NT2/D1 (cell line): ENCODE data around the gene NTN3.

ENCODE experiments used
- DNase-seq: peaks from one replicate; pipeline ENCODE4 v3.0.0-alpha.2; 2011; ENCODE audit warnings: low read depth, low spot score
- H3K27me3 ChIP-seq: 2 replicates; pipeline ENCODE4 v1.6.0; 2011; ENCODE audit warnings: mild to moderate bottlenecking; ENCODE audit not compliant: insufficient read length, insufficient read depth
- H3K36me3 ChIP-seq: 2 replicates; pipeline ENCODE4 v1.6.1; 2011; ENCODE audit warnings: mild to moderate bottlenecking, low read length, mixed read lengths; ENCODE audit not compliant: insufficient read depth, insufficient read length
- H3K4me1 ChIP-seq: 2 replicates; pipeline ENCODE4 v1.5.1; 2011; ENCODE audit not compliant: insufficient read depth, insufficient read length
- H3K4me3 ChIP-seq: 2 replicates; pipeline ENCODE4 v1.5.1; 2011; ENCODE audit warnings: low read depth; ENCODE audit not compliant: insufficient read length
- H3K9ac ChIP-seq: 2 replicates; pipeline ENCODE4 v1.6.0; 2011; ENCODE audit warnings: low read depth; ENCODE audit not compliant: insufficient read length
- H3K9me3 ChIP-seq: 2 replicates; pipeline ENCODE4 v1.5.1; 2011; ENCODE audit warnings: mild to moderate bottlenecking, low read length; ENCODE audit not compliant: insufficient read depth
- SUZ12 ChIP-seq: IDR thresholded peaks from 2 replicates; pipeline ENCODE4 v1.6.1; 2011; ENCODE audit not compliant: insufficient read length, insufficient read depth; ENCODE audit errors: extremely low read depth
- YY1 ChIP-seq: IDR thresholded peaks from 2 replicates; pipeline ENCODE4 v1.6.1; 2011; ENCODE audit not compliant: insufficient read length, insufficient read depth
- ZNF274 ChIP-seq: IDR thresholded peaks from 2 replicates; pipeline ENCODE4 v1.6.1; 2011; ENCODE audit warnings: mild to moderate bottlenecking, low read depth, low read length

The NTN3 gene

GRCh38 chr16:2443555-2443954 lies 27.5 kb upstream of the NTN3 start:
- Histone ChIP-seq H3K4me3 (no peak overlapping the region), H3K27me3 (no peaks in the 10 kb centered on the region), H3K4me1 (peaks cover 3% of the 10 kb centered on the region), H3K9me3 (no peaks in the 10 kb centered on the region), H3K36me3 (peaks cover 75% of the 10 kb centered on the region), H3K9ac (peak overlapping the region; percentile 21)
- no peak for DNase-seq
- TF ChIP-seq SUZ12, result no peak
- no peak for TF ChIP-seq ZNF274
- no peak for TF ChIP-seq YY1

GRCh38 chr16:2447920-2448583 lies 23.0 kb upstream of the NTN3 start:
- Histone ChIP-seq H3K4me3 (no peak overlapping the region), H3K27me3 (no peaks in the 10 kb centered on the region)
- no peak for DNase-seq

GRCh38 chr16:2449118-2449517 lies 22.0 kb upstream of the NTN3 start:
- Histone ChIP-seq H3K4me1 (peaks cover 4% of the 10 kb centered on the region), H3K9ac (no peak overlapping the region), H3K27me3 (no peaks in the 10 kb centered on the region), H3K4me3 (no peak overlapping the region), H3K36me3 (peaks cover 93% of the 10 kb centered on the region), H3K9me3 (no peaks in the 10 kb centered on the region)
- no peak for DNase-seq
- TF ChIP-seq ZNF274 (no peak), YY1 (no peak), SUZ12 (no peak)

More at GRCh38 chr16:2447920-2448583, 23.0 kb upstream of the NTN3 start:
- no peaks in the 10 kb centered on the region for H3K9me3 ChIP-seq
- TF ChIP-seq SUZ12 (no peak), YY1 (no peak), ZNF274 (no peak)
- H3K36me3 ChIP-seq, result peaks cover 90% of the 10 kb centered on the region
- peaks cover 3% of the 10 kb centered on the region for H3K4me1 ChIP-seq
- no peak overlapping the region for H3K9ac ChIP-seq

- Histone ChIP-seq H3K4me1 (peaks cover 6% of the 10 kb centered on the region), H3K36me3 (peaks cover 94% of the 10 kb centered on the region), H3K4me3 (no peak overlapping the region), H3K27me3 (no peaks in the 10 kb centered on the region), H3K9me3 (no peaks in the 10 kb centered on the region), H3K9ac (no peak overlapping the region)
- no peak for TF ChIP-seq ZNF274
- TF ChIP-seq SUZ12, result no peak
- no peak for TF ChIP-seq YY1
- no peak for DNase-seq
These were observed 20.6 kb upstream of the NTN3 start for GRCh38 chr16:2450535-2450934.

- no peak for DNase-seq
- H3K36me3 ChIP-seq, result peaks cover 96% of the 10 kb centered on the region
- no peak overlapping the region for H3K4me3 ChIP-seq
- no peak for TF ChIP-seq SUZ12
- TF ChIP-seq ZNF274, result no peak
- TF ChIP-seq YY1, result no peak
- H3K27me3 ChIP-seq, result no peaks in the 10 kb centered on the region
- no peaks in the 10 kb centered on the region for H3K9me3 ChIP-seq
- H3K9ac ChIP-seq, result no peak overlapping the region
- H3K4me1 ChIP-seq, result peaks cover 6% of the 10 kb centered on the region
These were observed 20.1 kb upstream of the NTN3 start for GRCh38 chr16:2450975-2451381.

GRCh38 chr16:2451851-2452320 lies 19.2 kb upstream of the NTN3 start:
- H3K27me3 ChIP-seq, result no peaks in the 10 kb centered on the region
- H3K9me3 ChIP-seq, result no peaks in the 10 kb centered on the region
- TF ChIP-seq YY1 (no peak), ZNF274 (no peak), SUZ12 (no peak)
- H3K4me3 ChIP-seq, result no peak overlapping the region
- H3K4me1 ChIP-seq, result peaks cover 10% of the 10 kb centered on the region
- DNase-seq, result no peak
- H3K36me3 ChIP-seq, result peaks cover 96% of the 10 kb centered on the region
- H3K9ac ChIP-seq, result no peak overlapping the region

GRCh38 chr16:2452650-2453049 lies 18.4 kb upstream of the NTN3 start:
- no peak overlapping the region for H3K4me3 ChIP-seq
- H3K9me3 ChIP-seq, result no peaks in the 10 kb centered on the region
- no peak for DNase-seq
- H3K9ac ChIP-seq, result no peak overlapping the region
- no peak for TF ChIP-seq YY1
- TF ChIP-seq ZNF274, result no peak
- TF ChIP-seq SUZ12, result no peak
- no peaks in the 10 kb centered on the region for H3K27me3 ChIP-seq
- H3K36me3 ChIP-seq, result peaks cover 96% of the 10 kb centered on the region
- peaks cover 14% of the 10 kb centered on the region for H3K4me1 ChIP-seq
